SU-DHL-6 (cell line): ENCODE results near the gene CLDN5.

Experiments used
- H2AFZ ChIP-seq: fragments of 200-600 bp; sonication (generic); 2 replicates; pipeline ENCODE4 v1.6.1; 2014; ENCODE audit warnings: low read depth, mild to moderate bottlenecking, moderate library complexity, mixed read lengths, antibody characterized with exemption, low read length; ENCODE audit not compliant: severe bottlenecking
- H3F3A ChIP-seq: fragments of 200-600 bp; shearing (Covaris generic); 2 replicates; pipeline ENCODE4 v1.6.0; 2016; ENCODE audit warnings: antibody characterized with exemption, mild to moderate bottlenecking; ENCODE audit not compliant: insufficient read depth
- H3K27ac ChIP-seq: fragments of 200-600 bp; sonication (generic); 2 replicates; pipeline ENCODE4 v1.5.1; 2016; ENCODE audit warnings: low read depth, mild to moderate bottlenecking, low read length, moderate library complexity, mixed read lengths
- H3K27me3 ChIP-seq: fragments of 200-600 bp; sonication (generic), shearing (Covaris generic); 2 replicates; pipeline ENCODE4 v1.6.0; 2014; ENCODE audit warnings: mild to moderate bottlenecking, low read length
- H3K36me3 ChIP-seq: fragments of 200-600 bp; sonication (generic); 2 replicates; pipeline ENCODE4 v1.6.1; 2014; ENCODE audit warnings: mild to moderate bottlenecking, low read length, mixed read lengths
- H3K4me2 ChIP-seq: fragments of 300-600, 200-600 bp; shearing (Covaris generic), sonication (generic); 2 replicates; pipeline ENCODE4 v1.6.0; 2014; ENCODE audit warnings: low read length, low read depth, mild to moderate bottlenecking; ENCODE audit not compliant: poor library complexity, severe bottlenecking
- H3K4me3 ChIP-seq: fragments of 200-600 bp; sonication (generic); 2 replicates; pipeline ENCODE4 v1.5.1; 2014; ENCODE audit warnings: antibody characterized with exemption, low read length, mild to moderate bottlenecking, mixed read lengths; ENCODE audit not compliant: insufficient read depth, poor library complexity, severe bottlenecking
- H3K79me2 ChIP-seq: fragments of 200-600 bp; sonication (generic); 2 replicates; pipeline ENCODE4 v1.6.1; 2014; ENCODE audit warnings: mild to moderate bottlenecking, low read length, moderate library complexity; ENCODE audit not compliant: insufficient read depth
- H3K9ac ChIP-seq: fragments of 200-600 bp; sonication (generic); 2 replicates; pipeline ENCODE4 v1.7.0; 2014; ENCODE audit warnings: mild to moderate bottlenecking, low read length
- H3K9me2 ChIP-seq: fragments of 200-600 bp; sonication (generic); replicated peaks from 2 replicates; pipeline ENCODE4 v1.6.1; 2014; ENCODE audit warnings: low read length; ENCODE audit not compliant: insufficient read depth
- H3K9me3 ChIP-seq: fragments of 200-600 bp; sonication (generic); 2 replicates; pipeline ENCODE4 v1.6.1; 2014; ENCODE audit warnings: low read length, mixed read lengths; ENCODE audit not compliant: insufficient read depth
- H4K20me1 ChIP-seq: fragments of 200-600 bp; sonication (generic); 2 replicates; pipeline ENCODE4 v1.6.1; 2014; ENCODE audit warnings: low read depth, mild to moderate bottlenecking, antibody characterized with exemption, low read length, moderate library complexity, mixed read lengths
- EZH2phosphoT487 ChIP-seq: fragments of 200-600 bp; sonication (generic), shearing (Covaris generic); conservative IDR thresholded peaks from 2 replicates; pipeline ENCODE4 v1.6.1; 2018; ENCODE audit warnings: mild to moderate bottlenecking, antibody characterized with exemption, low read length, moderate library complexity, mixed read lengths
- TF ChIP-seq, protein P1 (sequence below): fragments of 200-600 bp; sonication (generic); IDR thresholded peaks from one replicate; pipeline ENCODE4 v1.5.1; 2017; ENCODE audit warnings: antibody characterized with exemption, mild to moderate bottlenecking, low read length, moderate library complexity; ENCODE audit not compliant: insufficient read depth, poor library complexity, severe bottlenecking

The CLDN5 gene

DNA sequence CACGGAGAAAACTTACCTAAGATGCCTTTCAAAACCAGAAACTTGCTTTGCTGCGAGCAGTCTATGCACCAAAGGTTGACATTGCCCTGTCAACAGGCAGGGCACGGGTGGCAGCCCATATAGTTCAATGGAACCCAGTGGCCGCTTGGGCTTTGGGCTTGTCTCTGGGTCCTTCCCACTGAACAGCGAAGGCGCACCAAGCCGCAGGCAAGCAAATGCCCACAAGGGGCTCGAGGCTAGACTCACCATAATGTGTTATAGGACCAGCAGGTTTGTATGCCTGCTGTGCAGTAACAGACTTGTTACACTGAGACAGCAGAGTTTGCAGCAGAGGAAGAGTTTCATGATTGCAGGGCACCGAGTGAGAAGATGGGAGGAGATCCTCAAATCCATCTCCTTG lies 20.3 kb downstream of the CLDN5 start:
- no peaks in the 10 kb centered on the region for H3K36me3 ChIP-seq
- no peak overlapping the region for H3K9ac ChIP-seq
- no peaks in the 10 kb centered on the region for H3F3A ChIP-seq
- H3K9me3 ChIP-seq: no peaks in the 10 kb centered on the region
- no peaks in the 10 kb centered on the region for H3K9me2 ChIP-seq
- no peaks in the 10 kb centered on the region for H3K79me2 ChIP-seq
- no peak overlapping the region for H3K4me3 ChIP-seq
- no peak for TF ChIP-seq EZH2phosphoT487
- TF ChIP-seq, protein P1, sequence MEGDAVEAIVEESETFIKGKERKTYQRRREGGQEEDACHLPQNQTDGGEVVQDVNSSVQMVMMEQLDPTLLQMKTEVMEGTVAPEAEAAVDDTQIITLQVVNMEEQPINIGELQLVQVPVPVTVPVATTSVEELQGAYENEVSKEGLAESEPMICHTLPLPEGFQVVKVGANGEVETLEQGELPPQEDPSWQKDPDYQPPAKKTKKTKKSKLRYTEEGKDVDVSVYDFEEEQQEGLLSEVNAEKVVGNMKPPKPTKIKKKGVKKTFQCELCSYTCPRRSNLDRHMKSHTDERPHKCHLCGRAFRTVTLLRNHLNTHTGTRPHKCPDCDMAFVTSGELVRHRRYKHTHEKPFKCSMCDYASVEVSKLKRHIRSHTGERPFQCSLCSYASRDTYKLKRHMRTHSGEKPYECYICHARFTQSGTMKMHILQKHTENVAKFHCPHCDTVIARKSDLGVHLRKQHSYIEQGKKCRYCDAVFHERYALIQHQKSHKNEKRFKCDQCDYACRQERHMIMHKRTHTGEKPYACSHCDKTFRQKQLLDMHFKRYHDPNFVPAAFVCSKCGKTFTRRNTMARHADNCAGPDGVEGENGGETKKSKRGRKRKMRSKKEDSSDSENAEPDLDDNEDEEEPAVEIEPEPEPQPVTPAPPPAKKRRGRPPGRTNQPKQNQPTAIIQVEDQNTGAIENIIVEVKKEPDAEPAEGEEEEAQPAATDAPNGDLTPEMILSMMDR: no peak
- no peak overlapping the region for H3K27ac ChIP-seq
- no peak overlapping the region for H2AFZ ChIP-seq
- H4K20me1 ChIP-seq: no peaks in the 10 kb centered on the region
- H3K27me3 ChIP-seq: no peaks in the 10 kb centered on the region
- H3K4me2 ChIP-seq: no peak overlapping the region

DNA sequence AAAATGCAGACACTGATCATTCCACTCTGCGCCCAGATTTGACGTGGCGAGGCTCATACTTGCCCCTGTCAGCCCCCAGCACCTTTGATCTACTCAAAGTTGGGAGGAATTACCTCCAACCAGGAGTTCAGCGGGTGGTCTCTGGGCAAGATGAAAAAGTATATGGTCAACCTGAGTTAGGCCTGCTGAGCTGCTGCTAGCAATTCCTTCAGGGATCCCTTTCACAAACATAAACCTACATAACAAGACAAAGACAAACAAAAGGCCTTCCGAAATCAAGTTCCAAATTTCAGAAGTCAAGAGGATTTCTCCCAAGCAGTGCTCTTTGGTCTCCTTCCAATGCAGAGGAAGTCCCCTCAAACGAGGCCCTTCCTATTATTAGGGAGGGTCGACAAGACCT lies 20.8 kb downstream of the CLDN5 start:
- H3K9me3 ChIP-seq: no peaks in the 10 kb centered on the region
- H3K27ac ChIP-seq: no peak overlapping the region
- H3K79me2 ChIP-seq: no peaks in the 10 kb centered on the region
- H3K9me2 ChIP-seq: no peaks in the 10 kb centered on the region
- no peak for TF ChIP-seq EZH2phosphoT487
- H3K27me3 ChIP-seq: no peaks in the 10 kb centered on the region
- H3K4me3 ChIP-seq: no peak overlapping the region
- no peak overlapping the region for H2AFZ ChIP-seq
- H3K9ac ChIP-seq: no peak overlapping the region
- no peaks in the 10 kb centered on the region for H4K20me1 ChIP-seq
- H3K36me3 ChIP-seq: no peaks in the 10 kb centered on the region
- no peak overlapping the region for H3K4me2 ChIP-seq
- no peaks in the 10 kb centered on the region for H3F3A ChIP-seq

- Histone ChIP-seq H3F3A (no peaks in the 10 kb centered on the region), H3K9me3 (no peaks in the 10 kb centered on the region), H2AFZ (no peak overlapping the region), H3K27ac (no peak overlapping the region), H3K4me2 (no peak overlapping the region), H4K20me1 (no peaks in the 10 kb centered on the region), H3K9ac (no peak overlapping the region), H3K9me2 (no peaks in the 10 kb centered on the region), H3K79me2 (no peaks in the 10 kb centered on the region), H3K36me3 (no peaks in the 10 kb centered on the region), H3K4me3 (no peak overlapping the region), H3K27me3 (no peaks in the 10 kb centered on the region)
- no peak for TF ChIP-seq EZH2phosphoT487
- TF ChIP-seq, protein P1: no peak
Observed at GRCh38 chr22:19501897-19502447, 22.2 kb downstream of the CLDN5 start.

- Histone ChIP-seq H3K9me2 (no peaks in the 10 kb centered on the region), H3K4me2 (no peak overlapping the region), H3K27me3 (no peaks in the 10 kb centered on the region), H4K20me1 (no peaks in the 10 kb centered on the region), H3F3A (no peaks in the 10 kb centered on the region), H3K4me3 (no peak overlapping the region), H3K9me3 (no peaks in the 10 kb centered on the region), H3K36me3 (no peaks in the 10 kb centered on the region), H3K9ac (no peak overlapping the region), H2AFZ (no peak overlapping the region), H3K27ac (no peak overlapping the region), H3K79me2 (no peaks in the 10 kb centered on the region)
- no peak for TF ChIP-seq EZH2phosphoT487
- TF ChIP-seq, protein P1: no peak
Observed at GRCh38 chr22:19499880-19500242, 24.3 kb downstream of the CLDN5 start.
